ENCODE results near the gene FOSL2.

DNA sequence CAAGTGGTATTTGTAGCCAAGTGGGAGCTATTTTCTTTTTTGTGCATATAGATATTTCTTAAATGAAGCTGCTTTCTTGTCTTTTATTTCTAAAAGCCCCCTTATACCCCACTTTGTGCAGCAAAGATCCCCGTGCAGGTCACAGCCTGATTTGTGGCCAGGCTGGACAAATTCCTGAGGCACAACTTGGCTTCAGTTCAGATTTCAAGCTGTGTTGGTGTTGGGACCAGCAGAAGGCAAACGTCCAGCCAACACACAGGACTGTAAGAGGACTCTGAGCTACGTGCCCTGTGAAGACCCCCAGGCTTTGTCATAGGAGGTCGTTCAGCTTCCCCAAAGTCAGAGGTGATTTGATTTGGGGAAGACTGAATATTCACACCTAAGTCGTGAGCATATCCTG, 21.9 kb downstream of the FOSL2 start:
- TF ChIP-seq CTCF (IDR thresholded peaks at IDR 0.05 in 8 of 11, conservative IDR thresholded peaks at IDR 0.05 in 3 of 11): no peak
- TF ChIP-seq POLR2AphosphoS5 (IDR thresholded peaks at IDR 0.05): peak in 1 of 3 donors; percentile 17
- TF ChIP-seq POLR2A (IDR thresholded peaks at IDR 0.05): no peak

Measured in spleen (tissue), 7 donors.